Gastroesophageal sphincter (tissue), 4 donors: ENCODE measurements around the gene VCL. TPM values are rescaled to one million over a fixed set of nuclear protein-coding genes. Genes with fewer than 3 reads are reported as not detected.
A peak's percentile ranks its signal among the peaks of the same experiment; 100 is the strongest.

ENCODE experiments used
- ATAC-seq: fragments of 150-250 bp; one replicate; pipeline ENCODE4 v1.9.1; 2016; ENCODE audit warnings: mild to moderate bottlenecking, moderate library complexity
- H3K27ac ChIP-seq, 4 donors: fragments of 200-600 bp; sonication (generic) in 3 of 4; 1 replicate in 3 of 4; 2 replicates in 1 of 4; pipeline ENCODE4 v1.5.1; 2016 to 2019
- H3K27me3 ChIP-seq: fragments of 200-600 bp; sonication (generic); one replicate; pipeline ENCODE4 v1.5.1; 2019
- H3K36me3 ChIP-seq, 2 donors: fragments of 200-600 bp; sonication (generic); one replicate each; pipeline ENCODE4 v1.5.1; 2019; ENCODE audit warnings: control low read depth in 1 of 2
- H3K4me1 ChIP-seq, 3 donors: fragments of 200-600 bp; sonication (generic); 1 replicate in 2 of 3; 2 replicates in 1 of 3; pipeline ENCODE4 v1.5.1; 2016 to 2019; ENCODE audit warnings: control low read depth in 2 of 3
- H3K4me3 ChIP-seq, 2 donors: fragments of 200-600 bp; sonication (generic); one replicate each; pipeline ENCODE4 v1.5.1; 2019; ENCODE audit warnings: mild to moderate bottlenecking in 1 of 2, moderate library complexity in 1 of 2
- H3K9me3 ChIP-seq, 3 donors: fragments of 200-600 bp; sonication (generic); one replicate each; pipeline ENCODE4 v1.5.1; 2017 to 2019; ENCODE audit warnings: control low read depth in 2 of 3
- EP300 ChIP-seq: sonication (generic); formaldehyde crosslinking; IDR thresholded peaks from one replicate; pipeline ENCODE4 v1.6.1; 2017; ENCODE audit warnings: antibody characterized with exemption, mild to moderate bottlenecking
- POLR2A ChIP-seq, 2 donors: fragments of 450-650 bp; IDR thresholded peaks; one replicate each; pipeline ENCODE4 v1.6.1; 2017; ENCODE audit warnings: antibody characterized with exemption in 2 of 2, mild to moderate bottlenecking in 2 of 2, moderate library complexity in 1 of 2
- POLR2AphosphoS5 ChIP-seq: sonication (generic); formaldehyde crosslinking; IDR thresholded peaks from one replicate; pipeline ENCODE4 v1.6.1; 2017; ENCODE audit warnings: antibody characterized with exemption
- WGBS, 2 donors: methylation state at CpG; one replicate each; pipeline ENCODE4 v1.1.5; 2018; ENCODE audit warnings: low coverage in 1 of 2; 5-methylcytosine and 5-hydroxymethylcytosine counted together
- total RNA-seq, 4 donors: library from RNA; depleted of rRNA; stranded (reverse); fragments of >200 nt; gene quantifications; one replicate each; pipeline ENCODE4 v1.1.0, GENCODE V29; 2016
- TF ChIP-seq, protein P1 (sequence below), 4 experiments: fragments of 200-600 bp in 2 of 4; fragments of 450-650 bp in 2 of 4; sonication (generic) in 1 of 4; IDR thresholded peaks; one replicate each; pipeline ENCODE4 v1.5.1; 2017 to 2019; ENCODE audit warnings: antibody characterized with exemption in 4 of 4, mild to moderate bottlenecking in 2 of 4, moderate library complexity in 2 of 4

Gene VCL
- total RNA-seq, 4 donors from 2014 or later: 433 to 615 (median 440) TPM

DNA sequence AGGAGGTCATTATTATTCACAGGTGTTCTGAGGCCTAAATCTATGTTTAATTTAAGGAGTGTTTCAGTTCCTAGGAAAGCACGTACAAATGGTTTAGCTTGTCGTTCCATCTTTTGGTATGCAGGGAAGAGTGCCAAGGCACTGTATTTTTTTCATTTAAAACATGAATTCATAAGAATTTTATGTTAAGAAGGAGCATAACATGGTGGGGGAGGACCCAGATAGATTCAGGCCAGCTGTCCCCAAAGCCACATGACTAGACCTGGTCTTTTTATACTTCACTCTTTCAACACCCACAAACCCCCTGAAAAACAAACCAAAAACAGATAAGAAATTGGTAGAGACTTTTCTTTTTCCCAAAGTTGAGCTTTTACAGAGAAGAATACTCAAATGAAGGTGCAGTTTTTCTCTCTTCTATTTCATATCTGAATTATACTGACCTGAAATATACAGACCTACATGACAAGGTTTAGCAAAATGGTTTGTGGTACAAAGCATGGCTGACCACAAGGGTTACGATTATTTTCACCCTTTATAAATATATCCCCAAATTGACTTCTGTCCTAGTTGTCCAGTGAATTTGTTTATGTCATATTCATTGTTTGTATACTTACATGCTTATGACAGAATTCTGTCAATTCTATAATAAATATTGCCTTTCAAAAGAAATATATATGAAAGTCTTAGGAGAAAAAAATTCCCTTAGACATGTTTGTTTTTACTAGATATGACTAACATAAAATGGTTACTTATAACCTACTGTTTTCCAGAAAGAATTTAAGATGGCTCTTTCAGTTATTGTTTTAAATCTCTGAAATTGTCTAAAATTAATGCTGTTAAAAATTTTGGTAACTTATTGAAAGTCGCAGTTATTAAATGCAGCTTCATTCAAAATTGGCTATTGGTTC lies 81.4 kb downstream of the VCL start:
- H3K9me3 ChIP-seq: no peaks in the 10 kb centered on the region
- no peak for ATAC-seq
- H3K27ac ChIP-seq: peak overlapping the region in 3 of 4 donors; percentile 3 to 46 (median 29)
- H3K27me3 ChIP-seq: no peaks in the 10 kb centered on the region
- H3K4me1 ChIP-seq: peaks cover 7 to 89% (median 19%) of the 10 kb centered on the region in 3 donors
- TF ChIP-seq EP300: no peak
- TF ChIP-seq, protein P1, sequence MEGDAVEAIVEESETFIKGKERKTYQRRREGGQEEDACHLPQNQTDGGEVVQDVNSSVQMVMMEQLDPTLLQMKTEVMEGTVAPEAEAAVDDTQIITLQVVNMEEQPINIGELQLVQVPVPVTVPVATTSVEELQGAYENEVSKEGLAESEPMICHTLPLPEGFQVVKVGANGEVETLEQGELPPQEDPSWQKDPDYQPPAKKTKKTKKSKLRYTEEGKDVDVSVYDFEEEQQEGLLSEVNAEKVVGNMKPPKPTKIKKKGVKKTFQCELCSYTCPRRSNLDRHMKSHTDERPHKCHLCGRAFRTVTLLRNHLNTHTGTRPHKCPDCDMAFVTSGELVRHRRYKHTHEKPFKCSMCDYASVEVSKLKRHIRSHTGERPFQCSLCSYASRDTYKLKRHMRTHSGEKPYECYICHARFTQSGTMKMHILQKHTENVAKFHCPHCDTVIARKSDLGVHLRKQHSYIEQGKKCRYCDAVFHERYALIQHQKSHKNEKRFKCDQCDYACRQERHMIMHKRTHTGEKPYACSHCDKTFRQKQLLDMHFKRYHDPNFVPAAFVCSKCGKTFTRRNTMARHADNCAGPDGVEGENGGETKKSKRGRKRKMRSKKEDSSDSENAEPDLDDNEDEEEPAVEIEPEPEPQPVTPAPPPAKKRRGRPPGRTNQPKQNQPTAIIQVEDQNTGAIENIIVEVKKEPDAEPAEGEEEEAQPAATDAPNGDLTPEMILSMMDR (IDR thresholded peaks at IDR 0.05): no peak
- no peak for TF ChIP-seq POLR2AphosphoS5
- no peak for TF ChIP-seq POLR2A (IDR thresholded peaks at IDR 0.05)
- peaks cover 0 to 44% of the 10 kb centered on the region in 2 donors for H3K36me3 ChIP-seq
- WGBS, 2 donors: 32 to 47% methylated on average over 4 of the region's 4 CpGs
- no peak overlapping the region for H3K4me3 ChIP-seq

DNA sequence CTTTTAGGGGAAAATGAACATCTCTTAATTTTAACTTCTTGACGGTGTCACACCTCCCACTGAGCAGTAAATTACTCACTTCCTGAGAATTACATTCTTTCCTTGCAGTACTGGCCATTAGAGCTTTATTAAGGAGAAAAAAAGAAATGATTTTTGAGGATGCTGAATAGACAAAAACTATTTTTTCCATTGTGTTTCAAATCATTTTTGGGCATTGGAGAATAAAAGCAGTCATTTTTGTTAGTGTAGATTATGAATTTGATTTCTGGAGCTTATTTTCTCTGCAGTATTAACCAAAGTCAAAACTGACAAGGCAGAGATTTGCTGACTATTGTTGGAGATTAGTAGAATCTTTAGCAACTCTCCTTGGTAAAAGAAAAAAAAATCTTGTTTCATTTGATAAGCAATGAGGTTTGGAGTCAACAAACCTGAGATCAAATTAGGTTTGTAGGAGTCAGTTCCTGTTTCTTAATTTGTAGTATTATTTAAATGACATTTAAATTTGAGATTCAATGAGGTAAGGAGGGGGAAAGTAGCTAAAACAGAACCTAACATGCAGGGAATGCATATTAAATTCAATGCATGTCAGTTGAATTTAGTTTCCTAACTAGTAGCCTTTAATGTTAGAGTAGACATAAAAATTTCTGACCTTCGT lies 82.1 kb downstream of the VCL start:
- H3K4me1 ChIP-seq: peaks cover 7 to 84% (median 19%) of the 10 kb centered on the region in 3 donors
- H3K4me3 ChIP-seq: no peak overlapping the region
- H3K9me3 ChIP-seq: no peaks in the 10 kb centered on the region
- WGBS, 2 donors: 27 to 43% methylated on average over 2 of the region's 2 CpGs
- ATAC-seq: no peak
- no peaks in the 10 kb centered on the region for H3K27me3 ChIP-seq
- no peak for TF ChIP-seq POLR2A (IDR thresholded peaks at IDR 0.05)
- no peak for TF ChIP-seq EP300
- no peak for TF ChIP-seq POLR2AphosphoS5
- peaks cover 0 to 45% of the 10 kb centered on the region in 2 donors for H3K36me3 ChIP-seq
- peak overlapping the region in 1 of 4 donors; percentile 46 for H3K27ac ChIP-seq

DNA sequence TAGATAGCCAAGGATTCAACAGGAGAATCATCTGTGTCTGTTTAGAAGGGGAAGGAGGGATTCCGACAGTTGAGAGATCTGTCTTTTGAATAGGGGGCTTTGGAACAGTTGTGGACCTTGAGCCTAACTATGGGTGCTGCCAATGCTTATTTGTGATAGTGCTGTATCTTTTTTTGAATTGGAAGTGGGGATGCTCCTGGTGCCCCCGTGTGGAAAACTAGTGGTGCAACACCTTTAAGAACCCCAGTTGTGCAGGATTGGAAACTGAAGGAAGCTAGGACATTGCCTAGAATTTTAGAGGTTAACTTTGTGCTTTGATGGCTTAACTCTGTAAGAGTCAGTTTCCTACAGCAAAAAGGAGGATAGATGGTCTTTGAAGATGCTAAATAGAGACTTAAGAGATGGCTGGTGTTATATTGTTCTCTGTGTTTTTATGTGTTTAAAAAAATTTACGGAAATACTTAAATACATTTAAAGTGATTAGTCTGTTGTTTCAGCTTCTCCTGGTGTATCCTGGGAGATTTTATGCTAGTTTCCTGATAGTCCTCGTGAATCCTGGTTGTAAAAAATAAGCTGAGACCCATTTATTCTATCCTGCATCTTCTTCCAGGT lies 83.4 kb downstream of the VCL start:
- WGBS, 2 donors: 36 to 44% methylated on average over 4 of the region's 4 CpGs
- H3K9me3 ChIP-seq: no peaks in the 10 kb centered on the region
- peaks cover 0 to 44% of the 10 kb centered on the region in 2 donors for H3K36me3 ChIP-seq
- peak overlapping the region in 2 of 4 donors; percentile 36 to 46 for H3K27ac ChIP-seq
- TF ChIP-seq POLR2AphosphoS5 (peak; percentile 13), POLR2A (IDR thresholded peaks at IDR 0.05) (no peak)
- TF ChIP-seq, protein P1 (IDR thresholded peaks at IDR 0.05): peak; percentile 63 to 83 (median 74)
- peak; percentile 55 for ATAC-seq
- no peaks in the 10 kb centered on the region for H3K27me3 ChIP-seq
- peaks cover 7 to 79% (median 19%) of the 10 kb centered on the region in 3 donors for H3K4me1 ChIP-seq
- H3K4me3 ChIP-seq: no peak overlapping the region

DNA sequence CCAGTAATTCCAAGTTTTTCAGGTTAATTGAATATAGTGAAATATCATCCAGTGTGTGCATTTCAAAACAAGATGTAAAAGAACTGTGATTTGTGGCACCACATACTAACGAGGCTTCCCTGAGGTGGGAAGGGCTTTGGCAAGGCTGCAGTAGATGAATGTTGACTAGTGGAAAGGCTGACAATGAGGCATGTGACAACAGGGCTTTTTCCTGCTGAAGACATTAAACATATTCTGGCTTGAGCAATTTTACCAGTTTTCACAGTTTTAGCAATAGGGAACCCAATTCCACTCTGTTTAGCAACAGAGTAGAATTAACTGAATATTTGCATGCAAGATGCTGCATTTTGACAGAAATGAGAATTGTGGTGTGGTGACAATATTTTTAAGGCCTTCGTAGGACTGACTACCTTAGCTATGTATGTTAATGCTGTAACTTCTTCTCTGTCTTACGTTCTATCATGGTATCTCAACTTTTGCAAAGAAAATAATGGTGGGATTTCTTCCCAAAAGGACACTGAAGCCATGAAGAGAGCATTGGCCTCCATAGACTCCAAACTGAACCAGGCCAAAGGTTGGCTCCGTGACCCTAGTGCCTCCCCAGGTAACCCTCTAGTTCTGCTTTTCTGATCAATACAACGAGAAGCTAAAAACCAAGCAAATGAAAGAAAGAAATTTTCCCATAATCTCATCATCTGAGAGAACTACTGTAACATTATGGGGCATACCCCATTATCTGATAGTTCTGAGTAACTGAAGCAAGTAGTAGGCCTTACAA lies 84.2 kb downstream of the VCL start:
- Histone ChIP-seq H3K4me3 (no peak overlapping the region), H3K27me3 (no peaks in the 10 kb centered on the region), H3K9me3 (no peaks in the 10 kb centered on the region), H3K27ac (peak overlapping the region in 2 of 4 donors; percentile 36 to 46), H3K36me3 (peaks cover 0 to 43% of the 10 kb centered on the region in 2 donors), H3K4me1 (peaks cover 7 to 74% (median 19%) of the 10 kb centered on the region in 3 donors)
- ATAC-seq: peak; percentile 36
- TF ChIP-seq POLR2A (IDR thresholded peaks at IDR 0.05) (no peak), POLR2AphosphoS5 (no peak), EP300 (no peak)
- TF ChIP-seq, protein P1 (IDR thresholded peaks at IDR 0.05): no peak
- 56 to 67% methylated on average over 4 to 5 of the region's 5 CpGs for WGBS, 2 donors
